Measurements from ENCODE around the gene PPP6R2.

The PPP6R2 gene

DNA sequence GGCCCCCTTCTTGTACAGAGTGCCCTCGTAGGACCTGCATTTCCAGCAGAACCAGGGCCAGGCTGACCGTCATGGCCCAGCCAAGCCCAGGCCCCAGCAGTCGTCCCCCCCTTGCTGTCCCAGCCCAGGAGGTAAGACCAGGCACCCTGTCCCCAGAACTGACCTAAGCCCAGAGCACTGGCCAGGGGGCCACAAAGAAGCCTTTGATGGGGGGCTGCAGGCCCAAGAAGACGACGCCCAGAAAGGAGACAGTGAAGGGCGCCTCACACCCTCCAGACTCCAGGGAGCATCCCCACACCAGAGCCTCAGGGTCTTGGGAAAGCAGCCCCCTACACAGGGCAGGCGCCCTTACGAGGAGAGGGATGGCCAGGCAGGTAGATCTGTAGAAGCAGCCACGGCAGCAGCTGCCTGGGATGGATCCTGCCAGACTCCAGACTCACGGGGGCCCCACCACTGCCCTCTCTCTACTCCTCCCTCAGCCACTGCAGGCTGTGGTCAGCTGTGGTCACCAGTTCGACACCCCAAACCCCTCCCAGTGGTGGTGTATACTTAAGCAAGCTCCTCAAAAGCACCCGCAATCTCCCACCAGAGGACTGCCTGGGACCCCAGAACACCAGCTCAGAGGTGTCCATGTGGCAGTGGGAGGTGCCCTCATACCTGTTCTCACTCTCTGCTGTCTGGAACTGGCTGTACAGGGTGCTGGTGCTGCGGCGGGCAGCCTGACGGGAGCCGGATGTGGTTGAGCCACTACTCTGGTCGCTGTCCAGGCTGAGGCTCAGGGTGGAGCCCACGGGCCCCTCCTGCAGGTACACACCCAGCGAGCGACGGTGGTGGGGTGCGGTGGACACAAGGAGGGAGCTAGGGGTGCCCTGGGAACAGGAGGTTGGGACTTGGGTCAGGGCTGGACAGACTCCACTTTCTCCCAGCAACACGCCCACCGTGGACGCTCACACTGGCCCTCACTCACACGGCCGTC is 104.7 kb downstream of the PPP6R2 start:
- DNase-seq (ENCODE audit: insufficient read length, low spot score) (no peak), FAIRE-seq (no peak)
- no peak for TF ChIP-seq SPI1 (IDR thresholded peaks at IDR 0.05; ENCODE audit: low read depth, low read length)
- no peak for TF ChIP-seq POU2F2 (IDR thresholded peaks at IDR 0.05; ENCODE audit: low read depth, low read length)
- TF ChIP-seq POLR2A (IDR thresholded peaks at IDR 0.05; ENCODE audit: low read depth, low read length) = no peak
- no peak for TF ChIP-seq TAF1 (IDR thresholded peaks at IDR 0.05; ENCODE audit: low read depth, low read length)
- TF ChIP-seq PAX5 (IDR thresholded peaks at IDR 0.05; ENCODE audit: insufficient read depth, low read length, severe bottlenecking) = no peak
- no peak for TF ChIP-seq POLR2AphosphoS5 (IDR thresholded peaks at IDR 0.05; ENCODE audit: low read depth, low read length)

DNA sequence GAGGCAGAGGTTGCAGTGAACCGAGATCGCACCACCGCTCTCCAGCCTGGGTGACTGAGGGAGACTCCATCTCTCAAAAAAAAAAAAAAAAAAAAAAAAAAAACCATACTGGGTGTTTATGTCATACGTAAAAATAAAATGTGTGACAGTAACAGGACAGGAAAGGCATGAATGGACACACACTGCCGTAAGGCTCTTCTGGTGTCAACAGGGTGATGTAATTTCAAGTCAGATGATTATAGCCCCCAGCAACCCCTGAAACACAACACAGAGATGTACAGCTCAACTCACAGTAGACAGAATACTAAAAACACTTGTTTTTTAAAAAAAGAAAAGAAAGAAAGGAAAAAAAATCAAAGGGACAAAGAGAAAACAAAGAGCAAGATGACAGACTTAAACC is 109.5 kb downstream of the PPP6R2 start:
- no peak for FAIRE-seq
- TF ChIP-seq TAF1 (IDR thresholded peaks at IDR 0.05; ENCODE audit: low read depth, low read length) = no peak
- TF ChIP-seq SPI1 (IDR thresholded peaks at IDR 0.05; ENCODE audit: low read depth, low read length) = no peak
- TF ChIP-seq POLR2A (IDR thresholded peaks at IDR 0.05; ENCODE audit: low read depth, low read length) = no peak
- no peak for TF ChIP-seq PAX5 (IDR thresholded peaks at IDR 0.05; ENCODE audit: insufficient read depth, low read length, severe bottlenecking)
- no peak for TF ChIP-seq POU2F2 (IDR thresholded peaks at IDR 0.05; ENCODE audit: low read depth, low read length)
- TF ChIP-seq POLR2AphosphoS5 (IDR thresholded peaks at IDR 0.05; ENCODE audit: low read depth, low read length) = no peak
- DNase-seq (ENCODE audit: insufficient read length, low spot score) = no peak

DNA sequence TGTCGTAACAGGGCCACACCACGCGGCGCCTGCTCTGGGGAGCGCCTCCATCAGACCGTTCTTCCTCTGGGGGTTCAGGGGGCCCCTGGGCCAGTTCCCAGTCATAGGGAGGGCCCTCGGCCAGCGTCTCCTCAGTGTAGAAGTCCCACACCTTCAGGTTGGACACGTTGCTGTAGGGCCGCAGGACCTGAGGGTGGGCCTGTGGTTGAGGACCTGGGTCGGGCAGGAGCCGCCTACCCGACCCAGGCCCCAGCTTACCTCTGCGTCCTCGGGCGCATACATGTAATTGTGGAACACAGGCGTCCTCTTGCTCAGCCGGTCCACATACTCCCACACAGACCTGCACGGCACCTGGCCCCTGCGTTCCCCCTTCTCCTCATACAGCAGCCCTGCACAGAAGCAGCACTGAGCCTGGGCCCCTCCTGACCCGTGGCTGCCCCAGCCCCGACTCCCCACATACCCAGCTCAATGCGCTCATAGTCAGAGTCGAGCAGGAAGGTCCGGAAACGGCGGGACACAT is 111.5 kb downstream of the PPP6R2 start:
- TF ChIP-seq SPI1 (IDR thresholded peaks at IDR 0.05; ENCODE audit: low read depth, low read length) = no peak
- DNase-seq (ENCODE audit: insufficient read length, low spot score) = no peak
- FAIRE-seq = no peak

DNA sequence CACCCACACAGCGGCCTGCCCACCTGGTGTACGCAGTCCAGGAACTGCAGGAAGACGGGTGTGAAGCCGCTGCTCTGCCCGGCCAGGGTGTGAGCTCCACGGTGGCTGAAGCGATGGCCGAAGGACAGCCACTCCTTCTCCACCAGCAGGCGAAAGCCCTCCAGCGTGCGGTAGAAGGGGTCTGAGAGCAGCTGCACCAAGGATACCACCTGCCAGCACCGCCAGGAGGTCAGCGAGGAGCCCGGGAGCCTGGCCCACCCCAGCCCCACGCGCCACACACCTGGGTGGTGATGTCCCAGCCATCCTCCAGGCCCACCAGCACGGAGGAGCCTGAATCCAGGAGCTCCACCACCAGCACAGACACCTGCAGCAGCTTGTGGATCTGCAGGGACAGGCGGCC is 112.1 kb downstream of the PPP6R2 start:
- no peak for TF ChIP-seq TAF1 (IDR thresholded peaks at IDR 0.05; ENCODE audit: low read depth, low read length)
- TF ChIP-seq SPI1 (IDR thresholded peaks at IDR 0.05; ENCODE audit: low read depth, low read length) = no peak
- no peak for TF ChIP-seq PAX5 (IDR thresholded peaks at IDR 0.05; ENCODE audit: insufficient read depth, low read length, severe bottlenecking)
- no peak for TF ChIP-seq POLR2AphosphoS5 (IDR thresholded peaks at IDR 0.05; ENCODE audit: low read depth, low read length)
- TF ChIP-seq POLR2A (IDR thresholded peaks at IDR 0.05; ENCODE audit: low read depth, low read length) = no peak
- no peak for TF ChIP-seq POU2F2 (IDR thresholded peaks at IDR 0.05; ENCODE audit: low read depth, low read length)
- FAIRE-seq (no peak), DNase-seq (ENCODE audit: insufficient read length, low spot score) (no peak)

DNA sequence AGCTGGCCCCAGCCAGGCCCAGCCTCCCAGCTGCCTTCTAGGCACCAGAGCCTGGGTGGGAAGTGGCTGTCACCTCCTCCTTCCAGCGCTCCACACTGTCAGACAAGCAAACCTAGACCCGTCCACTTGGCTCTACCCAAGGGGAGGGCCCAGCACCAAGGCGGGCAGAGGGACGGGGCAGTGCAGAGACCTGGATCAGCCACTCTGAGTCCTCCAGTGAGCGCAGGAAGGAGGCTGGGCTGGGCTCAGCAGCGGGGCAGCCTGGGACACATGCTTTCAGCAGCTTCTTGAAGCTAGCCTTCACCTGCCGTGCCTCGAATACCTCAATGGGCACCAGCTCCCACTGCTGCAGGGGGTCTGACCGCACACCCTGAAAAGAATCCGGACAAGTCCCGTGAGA is 112.9 kb downstream of the PPP6R2 start:
- DNase-seq (ENCODE audit: insufficient read length, low spot score) (no peak), FAIRE-seq (no peak)
- TF ChIP-seq PAX5 (IDR thresholded peaks at IDR 0.05; ENCODE audit: insufficient read depth, low read length, severe bottlenecking) (no peak), POLR2A (IDR thresholded peaks at IDR 0.05; ENCODE audit: low read depth, low read length) (no peak), POU2F2 (IDR thresholded peaks at IDR 0.05; ENCODE audit: low read depth, low read length) (no peak), POLR2AphosphoS5 (IDR thresholded peaks at IDR 0.05; ENCODE audit: low read depth, low read length) (no peak), TAF1 (IDR thresholded peaks at IDR 0.05; ENCODE audit: low read depth, low read length) (no peak), SPI1 (IDR thresholded peaks at IDR 0.05; ENCODE audit: low read depth, low read length) (no peak)

DNA sequence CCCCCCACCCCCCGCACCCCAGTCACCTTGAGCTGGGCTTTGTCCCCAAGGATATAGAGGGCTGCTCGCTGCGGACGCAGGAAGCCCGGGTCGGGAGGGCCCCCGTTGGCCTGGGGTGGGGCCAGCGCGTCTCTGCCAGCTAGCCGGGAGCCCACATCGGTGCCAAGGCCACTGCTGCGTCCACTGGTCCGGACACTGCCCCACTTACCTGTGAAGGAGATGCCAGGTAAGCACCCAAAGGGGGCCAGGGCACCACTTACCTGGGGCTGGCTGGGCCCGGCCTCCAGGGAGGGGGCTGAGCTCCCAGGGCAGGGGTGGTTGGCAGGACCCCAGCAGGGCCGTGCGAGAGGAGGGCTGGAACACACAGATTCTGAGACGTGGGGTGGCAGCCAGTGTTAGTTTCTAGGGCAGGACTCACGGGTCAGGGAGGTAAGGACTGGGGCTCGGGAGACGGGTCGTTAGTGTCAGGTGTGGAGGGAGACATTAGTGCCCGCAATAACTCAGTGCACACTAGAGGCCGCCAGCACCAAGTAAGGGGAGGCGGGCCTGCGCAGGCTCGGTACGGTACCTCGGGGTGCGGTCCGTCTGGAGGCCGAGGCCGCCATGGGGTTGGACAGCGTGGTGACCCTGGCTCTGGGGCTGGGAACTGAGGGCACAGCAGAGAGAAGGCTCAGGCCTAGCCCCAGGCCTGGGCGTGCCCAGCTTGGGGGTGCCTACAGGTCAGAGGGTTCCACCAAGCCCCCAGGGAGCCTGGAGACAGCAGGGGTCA is 113.5 kb downstream of the PPP6R2 start:
- TF ChIP-seq SPI1 (IDR thresholded peaks at IDR 0.05; ENCODE audit: low read depth, low read length) = no peak
- TF ChIP-seq TAF1 (IDR thresholded peaks at IDR 0.05; ENCODE audit: low read depth, low read length) = no peak
- TF ChIP-seq PAX5 (IDR thresholded peaks at IDR 0.05; ENCODE audit: insufficient read depth, low read length, severe bottlenecking) = no peak
- no peak for TF ChIP-seq POLR2AphosphoS5 (IDR thresholded peaks at IDR 0.05; ENCODE audit: low read depth, low read length)
- no peak for TF ChIP-seq POU2F2 (IDR thresholded peaks at IDR 0.05; ENCODE audit: low read depth, low read length)
- no peak for TF ChIP-seq POLR2A (IDR thresholded peaks at IDR 0.05; ENCODE audit: low read depth, low read length)
- FAIRE-seq = no peak

DNA sequence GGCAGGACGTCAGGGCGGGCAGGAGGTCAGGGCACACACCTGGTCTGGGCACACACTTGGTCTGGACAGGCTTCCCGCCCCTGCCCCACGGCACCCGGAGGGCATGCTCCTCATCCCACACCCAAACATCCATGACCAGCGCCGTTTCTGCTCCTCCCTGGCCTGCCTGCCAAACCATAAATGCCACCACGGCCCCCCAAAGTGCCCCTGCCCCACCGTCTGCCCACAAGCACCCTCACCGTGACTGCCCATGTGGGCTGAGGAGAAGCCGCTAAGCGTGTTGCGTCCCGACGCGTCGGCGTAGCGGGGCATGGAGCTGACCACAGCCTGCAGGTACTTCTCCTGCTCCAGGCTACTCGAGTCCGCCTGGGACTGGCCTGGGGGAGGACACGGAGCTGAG is 115.9 kb downstream of the PPP6R2 start:
- no peak for DNase-seq (ENCODE audit: insufficient read length, low spot score)
- TF ChIP-seq PAX5 (IDR thresholded peaks at IDR 0.05; ENCODE audit: insufficient read depth, low read length, severe bottlenecking) = no peak
- no peak for TF ChIP-seq POLR2AphosphoS5 (IDR thresholded peaks at IDR 0.05; ENCODE audit: low read depth, low read length)
- no peak for TF ChIP-seq SPI1 (IDR thresholded peaks at IDR 0.05; ENCODE audit: low read depth, low read length)
- no peak for TF ChIP-seq POU2F2 (IDR thresholded peaks at IDR 0.05; ENCODE audit: low read depth, low read length)
- TF ChIP-seq TAF1 (IDR thresholded peaks at IDR 0.05; ENCODE audit: low read depth, low read length) = no peak
- no peak for TF ChIP-seq POLR2A (IDR thresholded peaks at IDR 0.05; ENCODE audit: low read depth, low read length)
- FAIRE-seq = no peak

More for the DNA sequence above, 113.5 kb downstream of the PPP6R2 start:
- peak; percentile 63 for DNase-seq (ENCODE audit: insufficient read length, low spot score)

DNA sequence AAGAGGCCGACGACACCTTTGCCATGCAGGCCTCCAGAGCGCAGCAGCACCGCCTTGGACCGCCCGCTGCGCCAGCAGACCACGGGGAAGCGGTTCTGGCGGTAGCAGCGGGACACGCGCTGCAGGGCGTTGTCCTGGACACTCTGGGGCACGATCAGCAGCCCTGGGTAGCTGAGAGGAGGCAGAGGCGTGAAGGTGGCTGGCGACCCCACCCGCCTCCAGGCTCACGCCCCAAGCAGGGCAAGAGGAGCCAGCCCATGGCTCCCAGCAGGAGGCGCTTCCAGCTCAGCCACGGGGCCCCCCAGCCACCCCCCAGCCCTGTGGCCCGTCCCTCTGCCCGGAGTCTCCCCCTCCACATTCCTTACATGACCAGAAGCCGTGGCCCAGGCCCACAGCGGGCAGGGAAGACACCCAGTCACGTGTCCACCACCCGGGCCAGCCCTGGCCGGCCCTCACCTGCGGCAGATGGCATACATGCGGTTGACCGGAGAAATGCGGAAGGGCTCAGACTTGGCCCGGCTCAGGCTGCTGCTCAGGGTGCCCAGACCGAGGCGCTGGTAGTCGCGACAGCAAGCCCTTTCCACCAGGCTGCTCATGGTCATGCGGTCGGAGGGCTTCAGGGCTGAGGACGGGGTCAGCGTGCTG is 116.5 kb downstream of the PPP6R2 start:
- DNase-seq (ENCODE audit: insufficient read length, low spot score) (no peak), FAIRE-seq (no peak)
- no peak for TF ChIP-seq PAX5 (IDR thresholded peaks at IDR 0.05; ENCODE audit: insufficient read depth, low read length, severe bottlenecking)
- TF ChIP-seq TAF1 (IDR thresholded peaks at IDR 0.05; ENCODE audit: low read depth, low read length) = no peak

DNA sequence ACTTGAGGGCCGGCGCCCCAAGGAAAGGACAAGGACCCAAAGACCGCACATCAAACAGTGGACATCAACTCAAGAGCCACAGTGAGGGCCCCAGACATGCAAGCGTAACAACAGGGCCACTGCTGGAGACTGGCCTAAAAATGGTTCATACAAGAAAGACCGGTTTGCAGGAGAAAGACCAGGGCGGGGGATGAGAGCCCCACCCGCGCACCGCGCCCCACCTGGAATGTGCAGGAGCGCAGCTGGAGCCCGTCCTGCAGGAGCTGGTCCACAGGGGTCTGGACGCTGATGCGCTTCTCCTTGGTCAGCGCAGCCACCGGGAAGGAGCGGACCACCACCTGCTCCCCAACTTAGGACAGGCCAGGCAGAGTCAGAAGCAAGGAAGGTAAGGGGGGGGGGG is 117.8 kb downstream of the PPP6R2 start:
- TF ChIP-seq POLR2AphosphoS5 (IDR thresholded peaks at IDR 0.05; ENCODE audit: low read depth, low read length) = no peak
- DNase-seq (ENCODE audit: insufficient read length, low spot score) (no peak), FAIRE-seq (no peak)

All from GM12891 (cell line).